Inflammatory macrophage treated with lipopolysaccharide for 4 hours (primary cell): ENCODE data around the gene GBGT1.

Source experiments
- DNase-seq: peaks from one replicate; pipeline ENCODE4 v3.0.0-alpha.2; 2020

The GBGT1 gene

DNA sequence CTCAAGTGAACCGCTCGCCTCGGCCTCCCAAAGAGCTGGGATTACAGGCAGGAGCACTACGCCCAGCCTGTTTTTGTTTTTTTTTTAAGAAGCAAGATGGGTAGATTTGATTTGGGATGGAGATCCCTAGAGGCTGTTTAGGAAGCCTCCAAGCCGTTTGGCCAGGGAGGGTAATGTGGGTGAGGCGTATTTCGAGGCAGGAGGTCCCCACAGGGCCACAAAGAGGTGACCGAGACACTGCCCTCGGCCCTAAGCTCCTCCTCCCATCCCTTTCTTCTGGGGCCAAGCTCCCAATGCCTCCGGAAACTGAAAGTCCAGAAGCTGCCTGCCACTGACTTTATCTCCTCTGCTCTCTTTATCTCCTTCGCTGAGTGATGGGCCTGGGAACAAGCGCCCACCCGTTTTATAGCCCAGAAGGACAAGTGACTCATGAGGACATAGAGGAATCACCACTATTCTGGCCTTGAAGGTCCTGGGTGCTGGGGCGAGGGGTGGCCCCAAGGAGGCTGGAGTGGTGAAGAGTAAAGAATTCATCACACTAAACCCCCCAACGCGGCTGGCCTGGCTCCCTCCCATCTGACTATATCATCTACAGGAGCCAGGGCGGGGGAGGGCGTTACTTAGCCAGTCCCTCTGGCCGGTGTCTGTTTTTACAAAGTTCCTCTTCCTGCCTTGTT lies 40.6 kb downstream of the GBGT1 start:
- no peak for DNase-seq

DNA sequence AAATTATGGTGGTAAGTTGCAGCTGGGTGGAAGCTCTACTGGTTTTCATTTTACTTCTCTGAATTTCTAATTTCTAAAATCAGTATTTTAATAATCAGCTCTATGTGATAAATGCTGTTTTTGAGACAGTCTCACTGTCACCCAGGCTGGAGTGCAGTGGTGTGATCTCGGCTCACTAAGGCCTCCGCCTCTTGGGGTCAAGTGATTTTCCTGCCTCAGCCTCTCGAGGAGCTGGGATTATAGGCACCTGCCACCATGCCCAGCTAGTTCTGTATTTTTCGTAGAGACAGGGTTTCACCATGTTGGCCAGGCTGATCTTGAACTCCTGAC lies 41.1 kb downstream of the GBGT1 start:
- DNase-seq: no peak

GRCh38 chr9:133121915-133122550 lies 41.7 kb downstream of the GBGT1 start:
- peak; percentile 78 for DNase-seq

GRCh38 chr9:133121198-133121914 lies 42.4 kb downstream of the GBGT1 start, which contains the start of gene RALGDS:
RALGDS (minus strand) TSS chr9:133121240; CDS start chr9:133121154, 86 bp downstream.
- peak; percentile 96 for DNase-seq

DNA sequence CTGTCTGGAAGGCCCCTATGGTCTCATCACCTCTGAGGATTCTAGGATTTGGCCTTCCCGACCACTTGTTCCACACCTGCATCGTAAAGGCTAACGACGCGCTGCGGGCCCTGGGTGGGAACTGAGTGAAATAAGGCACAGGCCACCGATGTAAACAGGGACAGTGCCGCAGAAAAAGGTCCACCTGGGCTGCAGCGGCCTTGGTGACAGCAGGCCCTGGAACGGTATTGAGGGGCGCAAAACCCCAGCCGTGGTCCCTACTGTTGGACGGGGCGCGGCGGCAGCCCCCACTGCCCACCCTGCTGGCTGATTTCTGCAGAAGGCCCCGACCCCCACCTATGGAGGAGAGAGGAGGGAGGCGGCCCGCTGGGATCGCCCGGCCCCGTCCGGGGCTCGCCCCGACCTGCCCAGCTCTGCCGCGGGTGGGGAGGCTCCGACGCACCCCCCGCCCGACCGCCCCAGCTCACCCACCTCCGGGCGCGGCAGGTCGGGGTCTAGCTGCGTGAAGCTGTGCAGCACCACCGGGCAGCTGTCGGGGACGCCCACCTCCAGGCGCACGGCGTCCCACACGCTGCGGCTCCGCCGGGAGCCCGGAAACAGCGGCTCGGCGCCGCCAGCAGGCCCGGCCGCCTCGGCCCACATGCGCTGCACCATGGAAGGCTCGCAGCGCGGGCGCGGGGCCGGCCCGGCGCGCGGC lies 43.1 kb downstream of the GBGT1 start:
- no peak for DNase-seq

GRCh38 chr9:133119846-133120500 lies 43.7 kb downstream of the GBGT1 start:
- DNase-seq: no peak

DNA sequence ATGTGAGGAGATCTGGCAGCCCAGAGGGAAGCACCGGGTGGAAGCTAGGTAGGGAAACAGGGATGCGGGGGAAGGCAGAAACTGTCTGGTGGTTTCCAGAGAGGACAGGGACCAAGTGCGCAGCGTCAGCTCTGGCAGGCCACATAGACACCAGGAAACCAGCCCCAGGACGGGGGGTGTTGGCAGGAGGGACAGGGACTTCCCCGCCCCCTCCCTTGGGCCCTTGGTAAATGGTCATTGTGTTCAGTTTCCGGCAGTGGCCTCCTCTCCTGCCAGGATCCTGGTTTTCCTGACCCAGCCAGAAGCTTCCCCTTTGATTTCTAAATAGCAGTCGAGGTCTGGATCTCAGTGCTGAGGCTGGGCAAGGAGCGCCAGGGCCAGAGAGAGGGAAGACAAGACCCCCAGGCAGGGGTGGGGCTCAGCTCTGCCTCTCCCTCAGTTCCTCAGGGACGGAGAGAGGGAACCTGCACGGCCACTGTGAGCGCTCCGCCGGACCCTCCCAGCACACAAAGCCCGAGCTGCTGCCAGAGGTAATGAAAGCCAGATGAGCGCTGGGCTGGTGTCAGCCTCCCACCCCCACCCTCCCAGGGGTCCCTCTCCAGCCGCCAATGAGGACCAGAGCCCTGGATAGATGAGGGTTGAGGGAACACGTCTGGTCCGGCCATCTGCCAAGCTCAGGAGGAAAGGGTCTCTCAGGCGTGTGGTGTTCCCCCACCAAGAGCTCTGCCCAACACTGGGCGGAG lies 44.4 kb downstream of the GBGT1 start:
- no peak for DNase-seq

- no peak for DNase-seq
Measured at GRCh38 chr9:133118568-133118967, 45.1 kb downstream of the GBGT1 start.

GRCh38 chr9:133118179-133118520 lies 45.6 kb downstream of the GBGT1 start:
- DNase-seq: no peak

DNA sequence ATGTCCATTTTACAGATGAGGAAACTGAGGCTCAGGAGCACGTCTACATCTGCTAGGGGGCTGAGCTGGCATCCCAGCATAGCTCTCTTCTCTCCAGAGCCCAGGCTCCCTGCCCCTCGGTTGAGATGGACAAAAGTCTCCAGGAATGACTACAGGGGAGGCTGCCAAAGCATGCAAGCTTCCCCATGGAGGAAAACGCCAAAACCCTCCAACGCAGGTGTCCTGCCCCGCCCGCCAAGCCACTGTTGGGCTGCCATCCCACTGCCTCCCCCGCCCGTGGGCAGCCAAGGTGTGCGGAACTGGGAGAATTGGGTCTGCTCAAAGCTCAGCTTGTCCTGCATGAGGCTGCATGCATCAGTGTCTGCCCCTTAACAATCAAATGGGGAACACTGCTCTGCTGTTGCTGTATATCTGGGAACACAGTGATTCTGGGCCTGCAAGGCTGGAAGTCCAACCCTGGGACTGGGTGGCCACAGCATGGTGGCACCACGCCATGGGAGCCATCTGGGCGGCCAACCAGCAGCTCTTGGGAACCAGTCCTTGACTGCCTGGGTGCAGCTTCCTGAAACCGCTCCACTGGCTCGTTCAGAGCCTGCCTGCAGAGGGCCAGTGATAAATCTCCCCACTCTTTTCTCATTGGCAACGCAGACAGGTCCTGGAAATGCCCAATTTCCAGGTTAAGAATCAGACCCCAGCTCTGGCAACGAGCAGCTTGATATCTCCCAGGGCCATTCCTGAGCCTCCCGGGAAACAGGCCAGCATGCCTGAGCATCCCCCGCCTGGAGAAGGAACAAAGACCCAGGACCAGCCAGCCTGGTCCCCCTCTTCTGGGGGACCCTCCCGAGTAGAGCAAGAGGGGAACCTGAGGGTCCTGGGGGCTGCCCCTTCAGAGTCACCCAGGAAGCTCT lies 46.2 kb downstream of the GBGT1 start:
- no peak for DNase-seq

DNA sequence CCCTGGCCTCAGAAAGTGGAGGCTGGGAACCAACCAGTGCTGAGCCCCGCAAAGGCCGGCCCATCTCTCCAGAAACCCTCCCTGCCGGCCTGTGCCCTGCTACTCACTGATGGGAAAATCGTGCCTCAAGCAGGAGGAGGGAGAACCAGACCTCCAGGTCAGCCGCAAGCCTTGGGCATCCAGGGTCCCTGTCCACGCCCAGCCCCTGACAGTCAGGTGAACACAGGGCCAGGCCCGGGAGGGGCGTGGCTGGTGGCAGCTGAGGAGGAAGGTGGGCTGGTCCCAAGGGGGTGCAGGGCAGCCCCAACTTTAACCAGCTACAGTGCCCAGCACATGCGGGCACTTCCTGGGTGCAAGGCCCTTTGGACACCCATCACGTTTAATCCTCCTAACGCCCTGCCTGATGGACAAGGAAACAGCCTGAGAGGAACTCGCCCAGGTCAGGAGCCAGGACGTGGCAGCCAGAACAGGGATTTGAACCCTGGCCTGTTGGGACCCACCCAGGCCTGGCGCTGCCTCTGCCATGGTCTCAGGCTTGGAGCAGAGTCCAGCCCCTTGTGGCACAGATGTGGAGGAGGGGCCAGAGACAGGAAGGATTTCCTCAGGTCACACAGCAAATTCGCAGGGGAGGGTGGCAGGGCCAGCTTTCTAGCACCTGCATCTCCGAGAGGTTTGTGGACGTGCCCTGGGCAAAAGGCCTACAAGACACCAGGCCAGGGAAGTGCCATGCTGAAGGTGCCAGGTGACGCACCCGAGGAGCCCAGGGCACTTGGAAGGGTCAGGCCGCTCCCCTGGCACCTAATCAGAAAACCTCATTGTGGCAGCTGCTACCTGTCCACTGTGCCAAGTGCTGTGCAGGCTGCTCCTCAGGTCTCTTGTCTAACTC lies 47.1 kb downstream of the GBGT1 start:
- DNase-seq: no peak

- peak; percentile 92 for DNase-seq
Measured at GRCh38 chr9:133115604-133116345, 47.9 kb downstream of the GBGT1 start.

GRCh38 chr9:133114886-133115603 lies 48.7 kb downstream of the GBGT1 start:
- peak; percentile 55 for DNase-seq

DNA sequence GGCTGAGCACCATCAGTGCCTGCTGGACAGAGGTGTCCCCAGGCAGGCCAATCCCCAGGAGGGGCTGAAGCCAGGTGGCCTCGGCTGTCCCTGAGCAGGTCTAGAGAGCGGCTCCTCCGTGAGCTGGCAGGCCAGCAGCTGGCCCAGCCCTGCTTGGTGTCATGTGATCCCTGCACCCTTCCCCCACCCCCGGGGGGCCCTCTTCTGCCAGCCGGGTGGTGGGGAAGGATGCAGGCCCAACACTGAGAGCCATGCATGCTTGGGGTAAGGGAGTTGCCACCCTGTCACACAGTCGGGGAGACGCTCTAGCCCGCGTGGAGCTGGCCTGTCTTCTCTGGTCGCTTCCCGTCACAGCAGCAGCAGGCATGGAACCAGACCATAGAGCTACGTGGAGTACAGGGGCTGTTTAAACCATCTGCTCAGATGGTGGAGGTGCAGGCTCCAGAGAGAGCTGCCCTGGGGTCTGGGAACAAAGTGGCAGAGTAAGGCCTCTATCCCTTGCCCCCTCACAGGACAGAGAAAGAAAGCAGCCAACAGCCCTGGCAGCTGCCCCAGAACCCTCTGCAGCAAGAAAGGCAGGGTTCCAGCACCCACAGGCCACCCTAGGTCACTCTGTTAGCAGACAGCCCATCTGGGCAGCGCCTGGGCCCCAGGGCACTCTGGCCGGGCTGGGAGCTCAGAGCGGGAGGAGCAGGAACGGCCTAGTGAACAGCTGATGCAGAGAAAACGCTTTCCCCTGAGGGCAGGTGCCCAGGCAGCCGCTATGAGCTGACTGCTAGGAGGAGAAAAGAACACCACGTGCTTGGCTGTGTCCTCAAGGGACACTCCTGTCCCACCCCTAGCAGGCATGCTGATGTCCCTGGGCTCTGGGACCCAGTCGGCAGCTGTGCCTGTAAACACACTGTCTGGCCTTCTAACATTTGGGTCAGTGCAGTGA lies 49.5 kb downstream of the GBGT1 start:
- DNase-seq: no peak

- peak; percentile 63 for DNase-seq
Measured at GRCh38 chr9:133113163-133113948, 50.4 kb downstream of the GBGT1 start.

GRCh38 chr9:133112663-133113026 lies 51.1 kb downstream of the GBGT1 start:
- peak; percentile 97 for DNase-seq
